Measurements from ENCODE around the gene CALM1. TPM values are rescaled to one million over a fixed set of nuclear protein-coding genes. Genes with fewer than 3 reads are reported as not detected.

CALM1 gene
- total and polyA plus RNA-seq, 5 donors = 301 to 508 (median 426) TPM

DNA sequence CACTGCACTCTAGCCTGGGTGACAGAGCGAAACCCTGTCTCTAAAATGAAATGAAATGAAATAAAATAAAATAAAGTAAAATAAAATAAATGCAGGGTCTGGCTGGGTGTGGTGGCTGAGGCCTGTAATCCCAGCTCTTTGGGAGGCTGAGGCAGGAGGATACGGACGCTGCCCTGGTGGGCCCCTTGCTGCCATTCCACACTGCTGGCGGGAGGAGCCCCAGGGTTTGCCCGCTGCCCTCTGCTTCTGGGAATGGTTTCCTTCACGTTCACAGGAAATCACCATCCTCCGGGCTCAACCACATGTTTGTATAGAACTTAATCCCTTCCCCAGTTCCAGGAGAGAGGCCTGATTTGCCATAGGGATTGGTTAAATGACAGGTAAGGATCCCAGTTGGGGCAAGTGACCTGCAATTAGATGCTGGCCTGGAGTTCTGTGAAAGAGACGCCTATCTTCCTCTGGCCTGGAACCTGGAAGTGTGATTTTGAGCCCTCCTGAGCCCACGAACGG lies 29.3 kb downstream of the CALM1 start:
- H3K27me3 ChIP-seq (ENCODE audit: control insufficient read depth, insufficient read depth) = no peaks in the 10 kb centered on the region
- H3K4me3 ChIP-seq (ENCODE audit: low read length) = no peak overlapping the region
- intact Hi-C loops (cut with DNase I) = no loop called here
- no peak overlapping the region for H3K27ac ChIP-seq (ENCODE audit: low read length)
- ATAC-seq (no peak), DNase-seq (no peak)
- WGBS = 80% methylated on average over 10 of the region's 10 CpGs
- peaks cover 4% of the 10 kb centered on the region for H3K4me1 ChIP-seq (ENCODE audit: control insufficient read depth, insufficient read depth, low read length)
- no peaks in the 10 kb centered on the region for H3K9me3 ChIP-seq (ENCODE audit: control insufficient read depth, low read length)

DNA sequence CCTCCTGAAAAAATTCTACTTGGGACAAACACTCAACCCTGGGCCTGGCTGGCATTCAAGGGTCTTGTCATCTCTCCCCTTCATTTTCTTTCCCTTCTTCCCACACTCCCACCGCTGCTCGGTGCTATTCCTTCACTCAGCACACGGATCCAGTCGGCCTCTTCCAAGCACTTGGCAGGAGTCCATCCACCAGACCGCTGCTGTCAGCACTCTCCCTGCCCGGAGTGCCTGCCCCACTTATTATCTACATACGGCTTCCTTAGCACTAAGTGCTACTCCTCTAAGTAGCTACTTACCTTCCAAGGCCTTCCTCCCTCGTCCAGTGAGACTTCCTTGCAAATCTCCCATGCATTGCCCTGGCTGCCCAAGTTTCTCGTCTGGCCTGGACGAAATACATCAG lies 29.8 kb downstream of the CALM1 start:
- Histone ChIP-seq H3K4me3 (ENCODE audit: low read length) (no peak overlapping the region), H3K27me3 (ENCODE audit: control insufficient read depth, insufficient read depth) (no peaks in the 10 kb centered on the region), H3K4me1 (ENCODE audit: control insufficient read depth, insufficient read depth, low read length) (peaks cover 4% of the 10 kb centered on the region), H3K27ac (ENCODE audit: low read length) (peak overlapping the region; percentile 31), H3K9me3 (ENCODE audit: control insufficient read depth, low read length) (no peaks in the 10 kb centered on the region)
- DNase-seq (peak; percentile 63 to 87 (median 76)), ATAC-seq (peak; percentile 82 to 85)
- intact Hi-C loops (cut with DNase I) = no loop called here
- WGBS = 25% methylated on average over 10 of the region's 10 CpGs

DNA sequence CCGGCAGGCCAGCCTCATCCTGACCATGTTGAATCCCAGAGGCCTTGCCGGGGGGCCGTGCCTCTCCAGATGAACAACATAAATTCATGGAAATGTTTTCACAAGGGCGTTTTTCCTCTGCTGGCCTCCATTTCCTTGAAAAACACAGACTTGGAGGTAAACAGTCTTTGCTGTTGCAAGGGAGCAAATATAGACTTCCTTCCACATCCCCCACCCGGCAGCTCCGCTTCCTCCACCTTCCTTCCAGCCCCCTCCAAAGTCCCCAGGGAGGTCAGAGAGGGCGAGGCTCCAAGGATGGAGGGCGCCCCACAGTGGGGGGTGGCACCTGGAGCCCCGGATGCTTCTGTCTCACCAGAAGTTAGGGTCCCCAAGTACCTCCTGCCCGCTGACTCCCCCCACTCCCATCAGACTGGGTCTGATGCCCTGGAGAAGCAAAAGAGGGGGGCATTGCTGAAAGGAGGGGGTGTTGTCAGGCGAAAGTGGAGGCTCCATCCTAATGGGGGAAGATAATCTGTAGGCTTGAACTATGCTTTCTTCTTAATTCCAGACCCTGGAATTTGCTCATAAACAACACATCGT lies 31.1 kb downstream of the CALM1 start:
- no peak overlapping the region for H3K4me3 ChIP-seq (ENCODE audit: low read length)
- WGBS = 56% methylated on average over 12 of the region's 12 CpGs
- no peaks in the 10 kb centered on the region for H3K27me3 ChIP-seq (ENCODE audit: control insufficient read depth, insufficient read depth)
- no peak for DNase-seq
- ATAC-seq = peak; percentile 29 to 62
- peaks cover 4% of the 10 kb centered on the region for H3K4me1 ChIP-seq (ENCODE audit: control insufficient read depth, insufficient read depth, low read length)
- intact Hi-C loops (cut with DNase I) = no loop called here
- H3K9me3 ChIP-seq (ENCODE audit: control insufficient read depth, low read length) = no peaks in the 10 kb centered on the region
- H3K27ac ChIP-seq (ENCODE audit: low read length) = peak overlapping the region; percentile 55

DNA sequence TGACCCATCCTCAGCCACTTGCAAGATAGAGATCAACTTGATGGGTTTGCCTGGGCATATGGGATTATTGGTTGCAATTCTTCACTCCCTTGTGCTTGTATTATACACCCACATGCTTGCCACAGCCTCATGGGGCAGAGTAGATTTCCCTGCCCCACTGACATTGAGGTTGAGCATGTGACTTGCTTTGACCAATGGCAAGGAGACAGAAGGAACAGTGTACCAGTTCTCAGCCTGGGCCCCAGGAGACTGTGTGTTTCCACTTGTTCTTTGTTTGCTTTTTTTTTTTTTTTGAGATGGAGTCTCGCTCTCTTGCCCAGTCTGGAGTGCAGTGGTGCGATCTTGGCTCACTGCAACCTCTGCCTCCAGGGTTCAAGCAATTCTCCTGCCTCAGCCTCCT lies 31.8 kb downstream of the CALM1 start:
- Histone ChIP-seq H3K27ac (ENCODE audit: low read length) (no peak overlapping the region), H3K4me3 (ENCODE audit: low read length) (no peak overlapping the region), H3K9me3 (ENCODE audit: control insufficient read depth, low read length) (no peaks in the 10 kb centered on the region), H3K27me3 (ENCODE audit: control insufficient read depth, insufficient read depth) (no peaks in the 10 kb centered on the region), H3K4me1 (ENCODE audit: control insufficient read depth, insufficient read depth, low read length) (peaks cover 4% of the 10 kb centered on the region)
- WGBS = 82% methylated on average over 2 of the region's 2 CpGs
- no peak for DNase-seq
- ATAC-seq = no peak
- intact Hi-C loops (cut with DNase I) = no loop called here

DNA sequence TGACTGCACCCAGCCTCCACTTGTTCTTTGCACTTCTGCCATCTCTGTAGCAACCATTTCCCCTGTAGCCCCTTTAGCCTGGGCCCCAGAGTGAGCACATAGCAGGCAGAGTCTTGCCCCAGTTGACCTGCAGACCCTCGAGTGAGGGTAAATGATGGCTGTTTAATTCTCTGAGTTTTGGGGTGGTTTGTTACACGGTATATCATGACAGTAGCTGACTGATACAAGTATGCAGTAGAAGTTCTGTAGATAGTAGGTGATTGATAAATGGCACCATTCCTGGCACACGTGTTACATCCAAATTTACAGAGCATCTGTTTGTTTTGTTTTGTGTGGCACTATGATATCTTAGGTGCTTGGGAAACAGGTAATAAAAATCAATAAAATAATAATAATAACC lies 32.4 kb downstream of the CALM1 start:
- no peaks in the 10 kb centered on the region for H3K9me3 ChIP-seq (ENCODE audit: control insufficient read depth, low read length)
- H3K4me3 ChIP-seq (ENCODE audit: low read length) = no peak overlapping the region
- no peaks in the 10 kb centered on the region for H3K27me3 ChIP-seq (ENCODE audit: control insufficient read depth, insufficient read depth)
- no peak overlapping the region for H3K27ac ChIP-seq (ENCODE audit: low read length)
- DNase-seq (no peak), ATAC-seq (no peak)
- 96% methylated on average over 3 of the region's 3 CpGs for WGBS
- H3K4me1 ChIP-seq (ENCODE audit: control insufficient read depth, insufficient read depth, low read length) = peaks cover 4% of the 10 kb centered on the region
- intact Hi-C loops (cut with DNase I) = no loop called here

GRCh38 chr14:90429754-90430153 lies 32.9 kb downstream of the CALM1 start:
- Histone ChIP-seq H3K4me3 (ENCODE audit: low read length) (no peak overlapping the region), H3K9me3 (ENCODE audit: control insufficient read depth, low read length) (no peaks in the 10 kb centered on the region), H3K4me1 (ENCODE audit: control insufficient read depth, insufficient read depth, low read length) (peaks cover 4% of the 10 kb centered on the region), H3K27ac (ENCODE audit: low read length) (no peak overlapping the region), H3K27me3 (ENCODE audit: control insufficient read depth, insufficient read depth) (no peaks in the 10 kb centered on the region)
- 49% methylated on average over 4 of the region's 4 CpGs for WGBS
- ATAC-seq (no peak), DNase-seq (no peak)
- intact Hi-C loops (cut with DNase I) = no loop called here

GRCh38 chr14:90434370-90435020 lies 37.7 kb downstream of the CALM1 start:
- Histone ChIP-seq H3K27ac (ENCODE audit: low read length) (no peak overlapping the region), H3K9me3 (ENCODE audit: control insufficient read depth, low read length) (no peaks in the 10 kb centered on the region), H3K4me3 (ENCODE audit: low read length) (no peak overlapping the region), H3K4me1 (ENCODE audit: control insufficient read depth, insufficient read depth, low read length) (no peaks in the 10 kb centered on the region), H3K27me3 (ENCODE audit: control insufficient read depth, insufficient read depth) (no peaks in the 10 kb centered on the region)
- DNase-seq (no peak), ATAC-seq (no peak)
- 88% methylated on average over 9 of the region's 9 CpGs for WGBS
- intact Hi-C loops (cut with DNase I) = no loop called here

DNA sequence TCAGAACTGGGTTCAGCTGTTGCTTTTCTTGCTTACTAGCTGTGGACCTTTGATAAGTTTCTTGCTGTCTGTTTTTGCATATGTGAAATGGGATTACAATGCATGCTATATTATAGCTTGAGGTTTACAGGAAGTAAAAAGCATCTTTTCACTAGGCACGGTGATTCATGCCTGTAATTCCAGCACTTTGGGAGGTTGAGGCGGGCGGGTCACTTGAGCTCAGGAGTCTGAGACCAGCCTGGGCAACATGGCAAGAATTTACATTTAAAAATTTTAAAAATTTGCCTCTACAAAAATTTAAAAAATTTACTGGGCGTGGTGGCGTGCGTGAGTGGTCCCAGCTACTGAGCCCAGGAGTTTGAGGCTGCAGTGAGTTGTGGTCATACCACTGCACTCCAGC lies 42.0 kb downstream of the CALM1 start:
- H3K9me3 ChIP-seq (ENCODE audit: control insufficient read depth, low read length) = no peaks in the 10 kb centered on the region
- H3K4me1 ChIP-seq (ENCODE audit: control insufficient read depth, insufficient read depth, low read length) = no peaks in the 10 kb centered on the region
- WGBS = 95% methylated on average over 6 of the region's 6 CpGs
- ATAC-seq = no peak
- H3K27ac ChIP-seq (ENCODE audit: low read length) = no peak overlapping the region
- intact Hi-C loops (cut with DNase I) = no loop called here
- H3K4me3 ChIP-seq (ENCODE audit: low read length) = no peak overlapping the region
- DNase-seq = no peak
- no peaks in the 10 kb centered on the region for H3K27me3 ChIP-seq (ENCODE audit: control insufficient read depth, insufficient read depth)

DNA sequence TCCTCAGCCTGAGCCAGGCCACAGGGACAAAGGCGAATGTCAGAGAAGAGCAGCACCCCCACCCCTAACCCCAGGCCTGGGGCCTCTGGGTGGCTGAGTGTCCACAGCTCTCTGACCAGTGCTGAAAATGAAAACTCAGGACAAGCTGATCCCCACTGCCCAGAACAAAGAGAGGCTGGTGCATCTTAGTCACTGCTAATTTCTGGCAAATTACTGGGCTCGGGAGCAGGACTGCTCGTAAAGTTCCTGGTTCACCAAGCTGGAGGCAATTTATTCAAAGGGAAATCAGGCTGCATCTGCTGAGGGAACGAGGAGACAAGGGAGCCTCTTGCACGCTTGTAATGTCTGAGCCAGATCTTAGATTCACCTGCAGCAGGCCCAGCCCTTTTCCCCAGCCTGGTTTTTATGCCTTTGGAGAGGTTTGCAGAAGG lies 43.2 kb downstream of the CALM1 start:
- ATAC-seq = no peak

DNA sequence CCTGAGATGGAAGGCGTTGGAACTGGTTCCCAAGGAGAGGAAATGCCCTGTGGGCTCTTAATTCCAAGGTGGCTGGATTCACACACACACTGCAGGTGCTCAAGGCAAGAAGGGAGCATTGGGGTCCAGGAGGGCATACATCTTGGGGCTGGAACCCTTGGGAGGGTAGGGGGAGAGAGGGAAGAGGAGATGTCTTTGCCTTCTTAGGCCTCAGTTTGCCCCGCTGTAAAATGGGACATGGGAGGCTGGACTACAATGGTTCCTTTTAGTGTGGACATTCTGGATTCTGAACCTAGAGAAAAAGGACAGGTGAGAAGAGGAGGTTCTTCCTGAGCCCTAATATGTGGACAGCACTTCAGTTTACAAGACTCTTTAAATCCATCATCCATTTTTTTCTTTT lies 43.8 kb downstream of the CALM1 start:
- no peak for ATAC-seq
- no peak overlapping the region for H3K27ac ChIP-seq (ENCODE audit: low read length)
- H3K9me3 ChIP-seq (ENCODE audit: control insufficient read depth, low read length) = no peaks in the 10 kb centered on the region
- 68% methylated on average over 2 of the region's 2 CpGs for WGBS
- H3K27me3 ChIP-seq (ENCODE audit: control insufficient read depth, insufficient read depth) = no peaks in the 10 kb centered on the region
- intact Hi-C loops (cut with DNase I) = no loop called here
- no peaks in the 10 kb centered on the region for H3K4me1 ChIP-seq (ENCODE audit: control insufficient read depth, insufficient read depth, low read length)
- no peak overlapping the region for H3K4me3 ChIP-seq (ENCODE audit: low read length)
- DNase-seq = no peak

More for the DNA sequence above, 43.2 kb downstream of the CALM1 start:
- no peak overlapping the region for H3K27ac ChIP-seq (ENCODE audit: low read length)
- intact Hi-C loops (cut with DNase I) = no loop called here
- no peaks in the 10 kb centered on the region for H3K4me1 ChIP-seq (ENCODE audit: control insufficient read depth, insufficient read depth, low read length)
- DNase-seq = no peak
- no peak overlapping the region for H3K4me3 ChIP-seq (ENCODE audit: low read length)
- 62% methylated on average over 5 of the region's 5 CpGs for WGBS
- H3K9me3 ChIP-seq (ENCODE audit: control insufficient read depth, low read length) = no peaks in the 10 kb centered on the region
- no peaks in the 10 kb centered on the region for H3K27me3 ChIP-seq (ENCODE audit: control insufficient read depth, insufficient read depth)

- Histone ChIP-seq H3K4me3 (ENCODE audit: low read length) (no peak overlapping the region), H3K9me3 (ENCODE audit: control insufficient read depth, low read length) (no peaks in the 10 kb centered on the region), H3K27me3 (ENCODE audit: control insufficient read depth, insufficient read depth) (no peaks in the 10 kb centered on the region), H3K4me1 (ENCODE audit: control insufficient read depth, insufficient read depth, low read length) (no peaks in the 10 kb centered on the region), H3K27ac (ENCODE audit: low read length) (no peak overlapping the region)
- intact Hi-C loops (cut with DNase I) = no loop called here
- ATAC-seq = no peak
- 67% methylated on average over 2 of the region's 2 CpGs for WGBS
- no peak for DNase-seq
Observed at GRCh38 chr14:90442388-90442787, 45.6 kb downstream of the CALM1 start.

Data from right cardiac atrium (tissue), 5 donors.